K562 (cell line): Measurements from ENCODE around the gene CORO2A. TPM values are rescaled to one million over a fixed set of nuclear protein-coding genes. Genes with fewer than 3 reads are reported as not detected.

ENCODE experiments used
- CGGBP1 ChIP-seq: fragments of 250-450 bp; sonication (Bioruptor Pico); IDR thresholded peaks from 2 replicates; pipeline ENCODE4 v1.9.0; 2021; ENCODE audit warnings: mild to moderate bottlenecking
- CHAMP1 ChIP-seq: fragments of 450-650 bp; IDR thresholded peaks from 2 replicates; pipeline ENCODE4 v1.6.1; 2016; ENCODE audit warnings: mild to moderate bottlenecking
- CLOCK ChIP-seq: fragments of 250-450 bp; sonication (Bioruptor Pico); IDR thresholded peaks from 2 replicates; pipeline ENCODE4 v1.4.0; 2020; ENCODE audit warnings: mild to moderate bottlenecking, moderate library complexity, borderline replicate concordance
- CXXC5 ChIP-seq: fragments of 250-450 bp; sonication (Bioruptor Pico); IDR thresholded peaks from 2 replicates; pipeline ENCODE4 v1.8.0; 2022; ENCODE audit warnings: inconsistent platforms, mild to moderate bottlenecking, moderate library complexity
- DIDO1 ChIP-seq: fragments of 450-650 bp; IDR thresholded peaks from 2 replicates; pipeline ENCODE4 v1.6.1; 2016; ENCODE audit warnings: low read depth, missing biosample characterization, missing genetic modification characterization
- LARP7 ChIP-seq: fragments of 450-650 bp; IDR thresholded peaks from 2 replicates; pipeline ENCODE4 v1.6.1; 2016
- MLLT1 ChIP-seq, 2 experiments: fragments of 450-650 bp; IDR thresholded peaks; 2 replicates each; pipeline ENCODE4 v1.6.1; 2016
- PHF21A ChIP-seq: fragments of 450-650 bp; IDR thresholded peaks from 2 replicates; pipeline ENCODE4 v1.6.1; 2017; ENCODE audit warnings: low read depth, borderline replicate concordance
- RBM34 ChIP-seq: fragments of 200-400 bp; formaldehyde crosslinking; IDR thresholded peaks from 2 replicates; pipeline ENCODE4 v1.6.1; 2018; ENCODE audit warnings: low read length, borderline replicate concordance; ENCODE audit not compliant: insufficient read depth
- SREBF2 ChIP-seq: sonication (generic); formaldehyde crosslinking; IDR thresholded peaks from 2 replicates; pipeline ENCODE4 v1.4.0; 2020; ENCODE audit warnings: mild to moderate bottlenecking, missing genetic modification reagents
- ZFPM2 ChIP-seq: fragments of 250-450 bp; sonication (Bioruptor Pico); IDR thresholded peaks from 2 replicates; pipeline ENCODE4 v1.5.1; 2022; ENCODE audit warnings: mild to moderate bottlenecking
- ZNF253 ChIP-seq: fragments of 250-450 bp; sonication (Bioruptor Pico); conservative IDR thresholded peaks from 2 replicates; pipeline ENCODE4 v1.6.1; 2021; ENCODE audit warnings: mild to moderate bottlenecking
- ZNF354B ChIP-seq: fragments of 250-450 bp; sonication (Bioruptor Pico); IDR thresholded peaks from 2 replicates; pipeline ENCODE4 v1.4.0; 2020
- ZNF407 ChIP-seq: fragments of 450-650 bp; IDR thresholded peaks from 2 replicates; pipeline ENCODE4 v1.6.1; 2016; ENCODE audit warnings: low read depth
- polyA plus RNA-seq, 8 experiments: library from polyadenylated mRNA; depleted of rRNA in 4 of 8; stranded (reverse) in 5 of 8; unstranded in 3 of 8; fragments of >200 nt; fragmentation: Nextera tagmentation in 2 of 8; fragmentation: Illumina TruSeq in 1 of 8; extraction: Ambion mirVana in 2 of 8; extraction: Trizol in 1 of 8; gene quantifications; 2 replicates each; pipeline versions ENCODE4 v1.2.1 to v1.2.3, GENCODE V29; 2011 to 2014; ENCODE audit warnings: inconsistent platforms in 1 of 8, missing spikeins in 1 of 8
- total RNA-seq, 7 experiments: library from RNA; depleted of rRNA in 6 of 7; stranded (reverse); fragments of >200 nt in 6 of 7; fragmentation: Illumina TruSeq in 2 of 7; extraction: Trizol in 2 of 7; gene quantifications; 2 replicates each; pipeline versions ENCODE4 v1.2.1 to v1.2.3, GENCODE V29; 2011 to 2021; ENCODE audit warnings: low replicate concordance in 1 of 7

The CORO2A gene
- total and polyA plus RNA-seq, 9 of the 15 experiments (the other 6 are each of a cell fraction or from before 2014, with no cell fraction given), result 9.5 to 26.6 (median 18.0) TPM

GRCh38 chr9:98240475-98240874, 48.0 kb upstream of the CORO2A start (continued):
- TF ChIP-seq ZNF407 (no peak), DIDO1 (tag) (no peak), CHAMP1 (no peak), ZNF354B (no peak), PHF21A (no peak), ZNF253 (CRISPR knock-in tag) (no peak), CGGBP1 (no peak), RBM34 (no peak), SREBF2 (CRISPR knock-in tag) (no peak), LARP7 (no peak), MLLT1 (IDR thresholded peaks at IDR 0.05) (peak in 1 of 2 experiments; percentile 69; a peak in 1 of 4 replicates), ZFPM2 (CRISPR knock-in tag) (no peak), CLOCK (no peak), CXXC5 (CRISPR knock-in tag) (0 out of 2 replicates have a peak, but pooled peaks have one; percentile 26)
